HCT116 (cell line): Measurements from ENCODE around the gene PPFIA1. TPM values are rescaled to one million over a fixed set of nuclear protein-coding genes. Genes with fewer than 3 reads are reported as not detected.

Source experiments
- ATAC-seq: fragments of 200-7000 bp; cut with Tn5 transposase; 2 replicates; pipeline ENCODE4 v1.9.1; 2020; ENCODE audit warnings: mild to moderate bottlenecking, moderate library complexity
- BruUV-seq: library from RNA; stranded (reverse); fragments of 400-500 nt; replicated peaks from 2 replicates; lab custom pipeline; 2021; lab: Mats Ljungman, UMichigan
- CTCF ChIA-PET: fragments of 300-600 bp; sonication (Branson Sonifier 250); formaldehyde crosslinking; loops from one replicate; lab custom pipeline; 2021; ENCODE audit warnings: antibody characterized with exemption; lab: Charles Lee
- POLR2A ChIA-PET: fragments of 300-600, 350-600 bp; sonication (Branson Sonifier 250); formaldehyde crosslinking; loops from one replicate; lab custom pipeline; 2021; ENCODE audit warnings: antibody characterized with exemption; lab: Charles Lee
- RAD21 ChIA-PET, 2 experiments: fragments of 300-600 bp; sonication (Branson Sonifier 250); formaldehyde crosslinking; loops; one replicate each; lab custom pipeline; 2023; ENCODE audit warnings: low total read pairs in 2 of 2; ENCODE audit not compliant: uncharacterized antibody in 2 of 2, unreplicated experiment in 2 of 2, low non-redundant PET in 1 of 2; lab: Charles Lee
- DNase-seq: peaks from one replicate; pipeline ENCODE4 v3.0.0-alpha.2; 2010; ENCODE audit warnings: low read depth, low spot score
- H2AFZ ChIP-seq: fragments of 200-600 bp; shearing (Covaris generic), sonication (generic); 2 replicates; pipeline ENCODE4 v1.6.1; 2017; ENCODE audit warnings: low read depth, mixed run types, mixed read lengths, antibody characterized with exemption, low read length; ENCODE audit not compliant: poor library complexity, severe bottlenecking
- H3K27ac ChIP-seq: 2 replicates; pipeline ENCODE4 v1.5.1; 2012; ENCODE audit warnings: low read depth, low read length
- H3K27me3 ChIP-seq: fragments of 200-600 bp; sonication (generic); 2 replicates; pipeline ENCODE4 v1.6.1; 2016; ENCODE audit warnings: mixed run types, low read length, mixed read lengths; ENCODE audit not compliant: insufficient read depth
- H3K36me3 ChIP-seq, 2 experiments: fragments of 200-500 bp in 1 of 2; fragments of 200-600 bp in 1 of 2; sonication (Bioruptor generic) in 1 of 2; sonication (generic) in 1 of 2; 2 replicates each; pipeline versions ENCODE4 v1.5.1 to v1.6.1; 2014 to 2016; ENCODE audit warnings: low read length in 2 of 2, inconsistent platforms in 1 of 2, mixed read lengths in 1 of 2, mixed run types in 1 of 2; ENCODE audit not compliant: insufficient read depth in 2 of 2, control insufficient read depth in 1 of 2
- H3K4me1 ChIP-seq, 2 experiments: fragments of 200-600 bp in 1 of 2; sonication (generic) in 1 of 2; 2 replicates each; pipeline versions ENCODE4 v1.5.1 to v1.6.1; 2012 to 2017; ENCODE audit warnings: low read length in 2 of 2, inconsistent platforms in 1 of 2, mild to moderate bottlenecking in 1 of 2, mixed read lengths in 1 of 2, mixed run types in 1 of 2, moderate library complexity in 1 of 2; ENCODE audit not compliant: insufficient read depth in 2 of 2, control insufficient read depth in 1 of 2
- H3K4me2 ChIP-seq: fragments of 200-600 bp; sonication (generic); 2 replicates; pipeline ENCODE4 v1.6.1; 2017; ENCODE audit warnings: mixed run types, low read length, mixed read lengths
- H3K4me3 ChIP-seq, 2 experiments: fragments of 200-600 bp in 1 of 2; sonication (generic) in 1 of 2; replicated peaks in 1 of 2; 2 replicates each; pipeline ENCODE4 v1.5.1; 2011 to 2016; ENCODE audit warnings: low read length in 2 of 2, control low read depth in 1 of 2, low read depth in 1 of 2, mild to moderate bottlenecking in 1 of 2, mixed read lengths in 1 of 2, mixed run types in 1 of 2
- H3K79me2 ChIP-seq: fragments of 200-600 bp; sonication (generic); 2 replicates; pipeline ENCODE4 v1.6.1; 2017; ENCODE audit warnings: mild to moderate bottlenecking, mixed run types, low read length, moderate library complexity, mixed read lengths; ENCODE audit not compliant: insufficient read depth
- H3K9ac ChIP-seq: fragments of 200-600 bp; sonication (generic); 2 replicates; pipeline ENCODE4 v1.6.1; 2016; ENCODE audit warnings: low read length, mixed read lengths
- H3K9me2 ChIP-seq: fragments of 200-600 bp; sonication (generic), shearing (Covaris generic); 2 replicates; pipeline ENCODE4 v1.6.1; 2017; ENCODE audit warnings: mixed run types, mild to moderate bottlenecking, moderate library complexity; ENCODE audit not compliant: insufficient read depth
- H3K9me3 ChIP-seq, 2 experiments: fragments of 200-500 bp in 1 of 2; fragments of 200-600 bp in 1 of 2; sonication (Bioruptor generic) in 1 of 2; sonication (generic) in 1 of 2; 2 replicates each; pipeline ENCODE4 v1.6.1; 2014 to 2017; ENCODE audit warnings: low read length in 2 of 2, mixed read lengths in 2 of 2, inconsistent platforms in 1 of 2, low read depth in 1 of 2, mild to moderate bottlenecking in 1 of 2, mixed run types in 1 of 2, moderate library complexity in 1 of 2; ENCODE audit not compliant: control insufficient read depth in 1 of 2, insufficient read depth in 1 of 2
- H4K20me1 ChIP-seq: fragments of 200-600 bp; sonication (generic), shearing (Covaris generic); 2 replicates; pipeline ENCODE4 v1.6.1; 2017; ENCODE audit warnings: mixed run types, mild to moderate bottlenecking, moderate library complexity; ENCODE audit not compliant: insufficient read depth
- CEBPB ChIP-seq: IDR thresholded peaks from 2 replicates; pipeline ENCODE4 v1.6.1; 2012; ENCODE audit warnings: low read depth
- ELF1 ChIP-seq: IDR thresholded peaks from 2 replicates; pipeline ENCODE4 v1.6.1; 2012; ENCODE audit warnings: low read depth, borderline replicate concordance
- EZH2 ChIP-seq: fragments of 200-600 bp; sonication (generic); IDR thresholded peaks from 2 replicates; pipeline ENCODE4 v1.6.1; 2017; ENCODE audit warnings: antibody characterized with exemption, mixed run types
- POLR2A ChIP-seq: IDR thresholded peaks from 2 replicates; pipeline ENCODE4 v1.7.0; 2011; ENCODE audit warnings: borderline replicate concordance; ENCODE audit not compliant: insufficient read depth, insufficient read length; ENCODE audit errors: extremely low read depth
- POLR2AphosphoS5 ChIP-seq: IDR thresholded peaks from 2 replicates; pipeline ENCODE4 v1.6.1; 2011; ENCODE audit warnings: mild to moderate bottlenecking, low read depth, low read length, moderate library complexity
- SIN3A ChIP-seq: IDR thresholded peaks from 2 replicates; pipeline ENCODE4 v1.6.1; 2012; ENCODE audit warnings: low read depth
- SP1 ChIP-seq: IDR thresholded peaks from 2 replicates; pipeline ENCODE4 v1.6.1; 2012; ENCODE audit warnings: low read depth
- SRF ChIP-seq: IDR thresholded peaks from 2 replicates; pipeline ENCODE4 v1.6.1; 2012; ENCODE audit warnings: low read depth
- TCF7L2 ChIP-seq: IDR thresholded peaks from 2 replicates; pipeline ENCODE4 v1.7.0; 2011; ENCODE audit warnings: borderline replicate concordance, inconsistent platforms; ENCODE audit not compliant: insufficient read depth, insufficient read length; ENCODE audit errors: extremely low read depth
- YY1 ChIP-seq: IDR thresholded peaks from 2 replicates; pipeline ENCODE4 v1.6.1; 2011; ENCODE audit warnings: low read length, low read depth, moderate library complexity, mild to moderate bottlenecking; ENCODE audit not compliant: insufficient replicate concordance; ENCODE audit errors: extremely low read depth
- ZFX ChIP-seq: fragments of 450-650 bp; IDR thresholded peaks from 2 replicates; pipeline ENCODE4 v1.6.1; 2017
- intact Hi-C: fragments of 100-400 bp; cut with micrococcal nuclease; formaldehyde crosslinking; loops from 2 replicates; pipeline ENCODE4 v1.10.0; 2022
- total RNA-seq: library from RNA; stranded (reverse); gene quantifications from one replicate; pipeline ENCODE4 v1.2.1, GENCODE V29; 2021; ENCODE audit not compliant: unreplicated experiment
- TF ChIP-seq, protein P1 (sequence below), 3 experiments: fragments of 200-600 bp in 1 of 3; sonication (generic) in 1 of 3; IDR thresholded peaks in 2 of 3; conservative IDR thresholded peaks in 1 of 3; 2 replicates each; pipeline ENCODE4 v1.5.1; 2012 to 2017; ENCODE audit warnings: low read depth in 2 of 3, low read length in 2 of 3, antibody characterized with exemption in 1 of 3, borderline replicate concordance in 1 of 3, control low read depth in 1 of 3, mild to moderate bottlenecking in 1 of 3, mixed read lengths in 1 of 3, mixed run types in 1 of 3, moderate library complexity in 1 of 3; ENCODE audit not compliant: insufficient read depth in 1 of 3
- TF ChIP-seq, protein P2 (sequence below): IDR thresholded peaks from 2 replicates; pipeline ENCODE4 v1.6.1; 2012
- TF ChIP-seq, protein P3 (sequence below): IDR thresholded peaks from 2 replicates; pipeline ENCODE4 v1.6.1; 2012

The PPFIA1 gene
- total RNA-seq, 1 experiment from 2014 or later, result 48.6 TPM

DNA sequence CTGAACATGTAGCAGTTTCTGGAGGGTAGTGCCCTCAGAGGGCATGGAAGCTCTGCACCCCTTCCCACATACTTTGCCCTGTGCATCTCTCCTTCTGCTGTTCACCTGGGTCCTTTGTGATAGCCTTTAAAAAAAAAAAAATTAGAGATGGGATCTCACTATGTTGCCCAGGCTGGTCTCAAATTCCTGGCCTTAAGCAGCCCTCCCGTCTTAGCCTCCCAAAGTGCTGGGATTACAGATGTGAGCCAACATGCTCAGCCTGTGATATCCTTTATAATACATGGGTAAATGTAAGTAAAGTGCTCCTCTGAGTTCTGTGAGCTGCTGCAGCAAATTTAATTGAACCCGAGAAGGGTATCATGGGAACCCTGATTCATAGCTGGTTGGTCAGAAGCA, 33.7 kb downstream of the PPFIA1 start:
- CTCF ChIA-PET, result no interaction called here
- no peaks in the 10 kb centered on the region for H3K9me2 ChIP-seq
- no peak overlapping the region for H2AFZ ChIP-seq
- no peak overlapping the region for H3K9ac ChIP-seq
- no TSS peak for BruUV-seq
- no peaks in the 10 kb centered on the region for H3K9me3 ChIP-seq
- H3K27me3 ChIP-seq, result no peaks in the 10 kb centered on the region
- ATAC-seq (no peak), DNase-seq (no peak)
- TF ChIP-seq SRF, result no peak
- TF ChIP-seq, protein P1, sequence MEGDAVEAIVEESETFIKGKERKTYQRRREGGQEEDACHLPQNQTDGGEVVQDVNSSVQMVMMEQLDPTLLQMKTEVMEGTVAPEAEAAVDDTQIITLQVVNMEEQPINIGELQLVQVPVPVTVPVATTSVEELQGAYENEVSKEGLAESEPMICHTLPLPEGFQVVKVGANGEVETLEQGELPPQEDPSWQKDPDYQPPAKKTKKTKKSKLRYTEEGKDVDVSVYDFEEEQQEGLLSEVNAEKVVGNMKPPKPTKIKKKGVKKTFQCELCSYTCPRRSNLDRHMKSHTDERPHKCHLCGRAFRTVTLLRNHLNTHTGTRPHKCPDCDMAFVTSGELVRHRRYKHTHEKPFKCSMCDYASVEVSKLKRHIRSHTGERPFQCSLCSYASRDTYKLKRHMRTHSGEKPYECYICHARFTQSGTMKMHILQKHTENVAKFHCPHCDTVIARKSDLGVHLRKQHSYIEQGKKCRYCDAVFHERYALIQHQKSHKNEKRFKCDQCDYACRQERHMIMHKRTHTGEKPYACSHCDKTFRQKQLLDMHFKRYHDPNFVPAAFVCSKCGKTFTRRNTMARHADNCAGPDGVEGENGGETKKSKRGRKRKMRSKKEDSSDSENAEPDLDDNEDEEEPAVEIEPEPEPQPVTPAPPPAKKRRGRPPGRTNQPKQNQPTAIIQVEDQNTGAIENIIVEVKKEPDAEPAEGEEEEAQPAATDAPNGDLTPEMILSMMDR (IDR thresholded peaks at IDR 0.05 in 2 of 3, conservative IDR thresholded peaks at IDR 0.05 in 1 of 3; ENCODE audit: borderline replicate concordance in 1 of 3, insufficient read depth in 1 of 3, low read depth in 2 of 3, low read length in 2 of 3), result no peak
- TF ChIP-seq ZFX, result no peak
- TF ChIP-seq, protein P2, sequence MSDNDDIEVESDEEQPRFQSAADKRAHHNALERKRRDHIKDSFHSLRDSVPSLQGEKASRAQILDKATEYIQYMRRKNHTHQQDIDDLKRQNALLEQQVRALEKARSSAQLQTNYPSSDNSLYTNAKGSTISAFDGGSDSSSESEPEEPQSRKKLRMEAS, result no peak
- TF ChIP-seq POLR2AphosphoS5, result no peak
- TF ChIP-seq, protein P3, sequence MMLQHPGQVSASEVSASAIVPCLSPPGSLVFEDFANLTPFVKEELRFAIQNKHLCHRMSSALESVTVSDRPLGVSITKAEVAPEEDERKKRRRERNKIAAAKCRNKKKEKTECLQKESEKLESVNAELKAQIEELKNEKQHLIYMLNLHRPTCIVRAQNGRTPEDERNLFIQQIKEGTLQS, result no peak
- no peak for TF ChIP-seq ELF1
- TF ChIP-seq POLR2A, result no peak
- H3K27ac ChIP-seq, result no peak overlapping the region
- POLR2A ChIA-PET, result no interaction called here
- RAD21 ChIA-PET, result no interaction called here
- H3K79me2 ChIP-seq, result peaks cover 85% of the 10 kb centered on the region
- H3K36me3 ChIP-seq, result peaks cover 3 to 4% of the 10 kb centered on the region in 2 experiments; a peak in 2 of 4 replicates
- H3K4me1 ChIP-seq, result no peaks in the 10 kb centered on the region
- H3K4me3 ChIP-seq, result no peak overlapping the region
- H4K20me1 ChIP-seq, result peaks cover 4% of the 10 kb centered on the region; the same call in 1 of the 2 replicates
- H3K4me2 ChIP-seq, result no peak overlapping the region
- intact Hi-C loops, result no loop called here

DNA sequence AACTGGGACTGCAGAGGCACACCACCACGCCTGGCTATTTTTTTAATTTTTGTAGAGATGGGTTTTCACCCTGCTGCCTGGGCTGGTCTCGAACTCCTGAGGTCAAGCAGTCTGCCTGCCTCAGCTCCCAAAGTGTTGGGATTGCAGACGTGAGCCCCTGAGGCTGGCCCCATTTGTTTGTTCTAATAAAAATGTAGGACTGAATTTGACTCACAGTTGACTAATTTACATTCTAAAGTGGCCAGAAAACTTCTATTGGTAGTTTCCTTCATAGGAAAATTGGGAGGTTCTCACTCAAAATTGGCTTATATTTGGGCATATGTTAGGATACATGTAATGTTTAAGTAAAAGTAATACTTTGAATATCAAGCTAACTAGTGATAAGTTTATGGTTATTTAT, 35.0 kb downstream of the PPFIA1 start:
- H3K36me3 ChIP-seq, result peaks cover 0 to 3% of the 10 kb centered on the region in 2 experiments; a peak in 1 of 4 replicates
- no peaks in the 10 kb centered on the region for H3K27me3 ChIP-seq
- peaks cover 4% of the 10 kb centered on the region; the same call in 1 of the 2 replicates for H4K20me1 ChIP-seq
- H3K9ac ChIP-seq, result no peak overlapping the region
- no peak overlapping the region for H2AFZ ChIP-seq
- no peak overlapping the region for H3K4me2 ChIP-seq
- ChIA-PET RAD21 (no interaction called here), POLR2A (no interaction called here), CTCF (no interaction called here)
- DNase-seq (no peak), ATAC-seq (no peak)
- no peaks in the 10 kb centered on the region for H3K9me3 ChIP-seq
- H3K27ac ChIP-seq, result no peak overlapping the region
- no peaks in the 10 kb centered on the region for H3K4me1 ChIP-seq
- intact Hi-C loops, result no loop called here
- H3K79me2 ChIP-seq, result peaks cover 88% of the 10 kb centered on the region
- H3K4me3 ChIP-seq, result no peak overlapping the region
- no peaks in the 10 kb centered on the region for H3K9me2 ChIP-seq
- BruUV-seq, result no TSS peak
- TF ChIP-seq TCF7L2 (no peak), ZFX (no peak), YY1 (no peak), EZH2 (no peak), SP1 (no peak), ELF1 (no peak), SIN3A (no peak), POLR2AphosphoS5 (no peak), SRF (no peak), CEBPB (no peak), POLR2A (no peak)
- TF ChIP-seq, protein P2, result no peak
- TF ChIP-seq, protein P1 (IDR thresholded peaks at IDR 0.05 in 2 of 3, conservative IDR thresholded peaks at IDR 0.05 in 1 of 3; ENCODE audit: borderline replicate concordance in 1 of 3, insufficient read depth in 1 of 3, low read depth in 2 of 3, low read length in 2 of 3), result no peak
- TF ChIP-seq, protein P3, result no peak
